ENCODE measurements around the gene VSNL1. TPM values are rescaled to one million over a fixed set of nuclear protein-coding genes. Genes with fewer than 3 reads are reported as not detected.
"Not testable (repeated sequence)": the region's sequence is repeated elsewhere in the genome, so short reads cannot be mapped to it uniquely, and the experiment has no call there.

VSNL1 gene
- total RNA-seq, 1 donor from 2014 or later, result 10.4 TPM

DNA sequence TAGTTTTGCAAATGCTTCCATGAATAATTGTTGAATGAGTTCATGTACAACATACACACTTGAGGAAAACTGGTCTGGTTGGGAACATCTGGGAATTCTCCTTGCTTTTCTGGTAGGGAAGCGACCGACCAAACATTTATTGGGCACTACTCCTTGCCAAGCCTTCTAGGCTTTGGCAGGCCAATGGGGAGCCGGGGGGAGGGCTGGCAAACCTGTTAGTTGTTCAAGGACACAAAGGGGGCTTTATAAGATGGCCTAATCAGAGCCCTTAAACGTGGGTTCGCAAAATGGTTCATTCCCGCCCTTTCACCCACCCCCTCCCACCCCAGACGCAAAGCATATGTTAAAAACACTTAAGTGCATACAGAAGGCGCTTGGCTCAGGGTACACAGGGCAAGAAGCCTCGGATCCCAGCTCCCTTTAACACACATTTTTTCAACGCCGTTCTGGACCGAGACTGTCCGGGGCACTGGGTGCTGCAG lies 844 bp upstream of the VSNL1 start:
- peak; percentile 59 for ATAC-seq (ENCODE audit: poor library complexity)
- no peak for DNase-seq
- intact Hi-C loops (cut with DNase I), result no loop called here

GRCh38 chr2:17540813-17541530 lies 476 bp downstream of the VSNL1 start:
- DNase-seq (no peak), ATAC-seq (ENCODE audit: poor library complexity) (no peak)
- intact Hi-C loops (cut with DNase I), result no loop called here

GRCh38 chr2:17541531-17541950 lies 1.0 kb downstream of the VSNL1 start:
- ATAC-seq (ENCODE audit: poor library complexity) (no peak), DNase-seq (no peak)
- intact Hi-C loops (cut with DNase I), result no loop called here

DNA sequence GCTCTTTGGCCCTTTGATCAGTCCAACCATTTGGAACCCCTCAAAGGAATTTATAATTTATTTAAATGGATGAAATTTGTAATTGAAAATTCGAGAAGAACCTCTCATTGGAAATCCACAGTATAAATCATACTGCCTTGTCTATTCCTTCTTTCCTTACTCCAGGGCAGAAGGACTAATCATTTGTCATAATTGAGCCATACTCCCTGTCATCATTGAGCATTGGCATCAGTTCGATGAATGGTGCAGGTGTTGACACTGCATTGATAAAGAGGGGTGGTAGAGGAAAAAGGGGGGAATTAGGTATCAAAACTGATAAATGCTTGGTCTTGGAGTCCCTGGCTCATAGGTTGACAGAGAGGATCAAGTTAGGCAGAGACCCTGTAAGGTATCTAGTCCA lies 2.0 kb downstream of the VSNL1 start:
- ATAC-seq (ENCODE audit: poor library complexity), result no peak
- no peak for DNase-seq
- intact Hi-C loops (cut with DNase I), result no loop called here

- ATAC-seq (ENCODE audit: poor library complexity), result no peak
- intact Hi-C loops (cut with DNase I), result no loop called here
- no peak for DNase-seq
Measured at GRCh38 chr2:17543131-17543660, 2.7 kb downstream of the VSNL1 start.

- DNase-seq, result no peak
- ATAC-seq (ENCODE audit: poor library complexity), result no peak
- intact Hi-C loops (cut with DNase I), result no loop called here
Measured at GRCh38 chr2:17543848-17544247, 3.4 kb downstream of the VSNL1 start.

DNA sequence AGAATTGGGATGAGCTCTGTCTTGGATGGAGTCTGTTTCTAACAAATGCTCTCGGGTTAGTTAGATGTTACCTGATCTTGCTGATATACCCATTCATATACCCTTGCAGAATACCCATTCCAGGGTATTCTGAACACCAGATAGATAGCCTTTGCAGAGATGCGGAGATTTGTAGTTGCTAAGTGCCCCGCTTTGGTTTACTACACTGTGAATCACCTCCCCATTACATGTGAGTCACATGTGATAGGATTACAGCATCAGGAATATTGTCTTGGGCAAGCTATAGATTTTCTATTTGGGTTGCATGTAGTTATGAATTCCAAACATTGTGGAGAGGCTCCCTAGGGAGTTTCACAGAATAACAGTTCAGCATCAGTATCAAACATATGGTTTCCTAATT lies 3.8 kb downstream of the VSNL1 start:
- DNase-seq, result no peak
- ATAC-seq (ENCODE audit: poor library complexity), result no peak
- intact Hi-C loops (cut with DNase I), result no loop called here

DNA sequence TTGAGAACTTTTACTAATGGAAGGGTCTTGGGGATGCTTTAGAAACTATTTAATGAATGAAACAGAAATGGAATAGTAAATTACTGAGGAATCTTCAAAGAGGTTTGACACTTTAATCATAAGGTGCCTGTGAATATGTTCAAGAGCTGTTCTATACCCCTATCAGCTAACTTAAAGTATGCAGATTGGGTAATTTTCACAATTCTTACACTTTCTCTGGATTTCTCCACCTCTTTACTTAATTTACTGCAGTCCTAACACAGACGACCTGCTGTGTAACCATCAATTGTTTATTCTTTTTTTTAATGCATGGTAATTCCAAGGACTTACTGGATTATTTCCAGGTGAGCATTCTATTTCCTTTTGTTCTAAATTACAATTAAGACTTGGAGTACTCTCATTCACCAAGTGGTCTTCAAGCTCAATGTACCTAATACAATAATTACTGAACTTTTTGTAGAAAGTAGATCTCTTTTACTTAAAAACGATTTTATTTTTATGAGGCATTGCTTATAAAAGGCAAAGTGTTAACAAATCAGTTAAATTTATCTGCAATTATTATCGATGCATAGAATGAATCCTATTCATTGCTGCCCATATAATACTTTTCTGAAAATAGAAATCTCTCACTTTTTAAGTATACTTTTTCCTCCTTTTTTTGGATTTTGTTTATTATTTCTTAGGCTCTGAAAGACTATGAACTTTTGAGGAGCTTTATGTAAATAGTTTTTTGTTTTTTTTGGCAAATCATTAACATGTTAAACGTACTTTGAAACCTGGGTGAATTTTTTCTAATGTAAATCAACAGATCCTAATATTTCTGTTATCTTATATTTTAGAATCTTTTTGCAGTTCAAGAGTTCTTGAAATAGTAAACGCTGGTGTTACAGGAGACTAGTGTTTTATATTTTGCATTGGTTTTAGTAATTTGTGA lies 5.5 kb downstream of the VSNL1 start:
- DNase-seq (no peak), ATAC-seq (ENCODE audit: poor library complexity) (no peak)
- intact Hi-C loops (cut with DNase I), result no loop called here

GRCh38 chr2:17547237-17547636 lies 6.7 kb downstream of the VSNL1 start:
- intact Hi-C loops (cut with DNase I), result no loop called here
- no peak for DNase-seq

GRCh38 chr2:17547737-17548136 lies 7.2 kb downstream of the VSNL1 start:
- intact Hi-C loops (cut with DNase I), result no loop called here
- DNase-seq, result no peak
- ATAC-seq (ENCODE audit: poor library complexity), result no peak

More at GRCh38 chr2:17547237-17547636, 6.7 kb downstream of the VSNL1 start:
- ATAC-seq (ENCODE audit: poor library complexity), result no peak

DNA sequence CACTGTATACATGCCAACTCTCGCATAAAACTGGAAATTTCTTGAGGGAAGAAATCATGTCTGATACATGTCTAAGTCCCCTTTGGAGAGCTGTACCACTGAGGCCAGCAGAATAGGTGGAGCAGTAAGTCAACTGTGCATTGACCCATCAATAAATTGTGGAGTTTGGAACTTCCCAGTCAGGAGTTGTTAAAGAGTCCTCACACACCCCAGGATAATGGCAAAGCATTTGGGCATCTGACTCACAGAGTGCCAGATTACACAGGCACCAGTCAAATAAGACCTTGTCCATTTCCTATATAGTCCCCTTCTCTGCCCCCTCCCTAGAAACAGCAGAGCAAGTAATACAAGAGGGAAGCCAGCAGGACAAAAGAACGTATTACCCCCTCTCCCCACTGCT lies 10.4 kb downstream of the VSNL1 start:
- intact Hi-C loops (cut with DNase I), result no loop called here
- DNase-seq, result no peak
- no peak for ATAC-seq (ENCODE audit: poor library complexity)

- DNase-seq, result no peak
- intact Hi-C loops (cut with DNase I), result no loop called here
- no peak for ATAC-seq (ENCODE audit: poor library complexity)
Measured at GRCh38 chr2:17555150-17555549, 14.7 kb downstream of the VSNL1 start.

- ATAC-seq (ENCODE audit: poor library complexity) (no peak), DNase-seq (no peak)
- intact Hi-C loops (cut with DNase I), result no loop called here
Measured at GRCh38 chr2:17557596-17557995, 17.1 kb downstream of the VSNL1 start.

- DNase-seq (no peak), ATAC-seq (ENCODE audit: poor library complexity) (no peak)
- intact Hi-C loops (cut with DNase I), result no loop called here
Measured at GRCh38 chr2:17558053-17558452, 17.6 kb downstream of the VSNL1 start.

DNA sequence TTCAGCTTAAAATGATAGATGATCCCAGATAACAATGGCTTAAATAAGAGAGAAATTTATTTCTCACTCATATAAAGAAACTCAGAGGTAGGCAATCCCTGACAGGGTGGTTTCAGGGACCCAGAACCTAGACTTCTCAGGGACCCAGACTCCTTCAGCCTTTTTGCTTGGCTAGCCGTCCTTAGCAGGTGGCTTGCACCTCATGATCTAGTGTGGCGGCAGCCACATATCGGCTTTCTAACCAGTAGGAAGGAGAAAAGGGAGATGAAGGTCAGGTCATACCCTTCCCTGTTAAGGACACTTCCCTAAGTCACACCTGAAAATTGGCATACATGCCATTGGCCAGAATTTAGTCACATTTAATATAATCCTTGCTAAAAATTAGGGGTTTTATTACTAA lies 18.4 kb downstream of the VSNL1 start:
- intact Hi-C loops (cut with DNase I), result no loop called here
- no peak for ATAC-seq (ENCODE audit: poor library complexity)
- no peak for DNase-seq

DNA sequence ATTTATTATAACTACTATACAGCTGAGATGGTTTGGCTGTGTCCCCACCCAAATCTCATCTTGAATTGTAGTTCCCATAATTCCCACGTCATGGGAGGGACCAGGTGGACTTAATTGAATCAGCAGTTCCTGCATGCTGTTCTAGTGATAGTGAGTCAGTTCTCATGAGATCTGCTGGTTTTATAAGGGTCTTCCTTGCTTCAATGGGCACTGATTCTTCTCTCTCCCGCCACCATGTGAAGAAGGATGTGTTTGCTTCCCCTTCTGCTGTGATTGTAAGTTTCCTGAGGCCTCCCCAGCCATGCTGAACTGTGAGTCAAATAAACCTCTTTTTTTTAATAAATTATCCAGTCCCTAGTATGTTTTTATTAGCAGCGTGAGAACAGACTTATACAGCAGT lies 25.2 kb downstream of the VSNL1 start:
- DNase-seq; ATAC-seq (ENCODE audit: poor library complexity); intact Hi-C loops (cut with DNase I): not testable (repeated sequence)

- intact Hi-C loops (cut with DNase I), result no loop called here
- DNase-seq (no peak), ATAC-seq (ENCODE audit: poor library complexity) (no peak)
Measured at GRCh38 chr2:17571681-17572080, 31.2 kb downstream of the VSNL1 start.

DNA sequence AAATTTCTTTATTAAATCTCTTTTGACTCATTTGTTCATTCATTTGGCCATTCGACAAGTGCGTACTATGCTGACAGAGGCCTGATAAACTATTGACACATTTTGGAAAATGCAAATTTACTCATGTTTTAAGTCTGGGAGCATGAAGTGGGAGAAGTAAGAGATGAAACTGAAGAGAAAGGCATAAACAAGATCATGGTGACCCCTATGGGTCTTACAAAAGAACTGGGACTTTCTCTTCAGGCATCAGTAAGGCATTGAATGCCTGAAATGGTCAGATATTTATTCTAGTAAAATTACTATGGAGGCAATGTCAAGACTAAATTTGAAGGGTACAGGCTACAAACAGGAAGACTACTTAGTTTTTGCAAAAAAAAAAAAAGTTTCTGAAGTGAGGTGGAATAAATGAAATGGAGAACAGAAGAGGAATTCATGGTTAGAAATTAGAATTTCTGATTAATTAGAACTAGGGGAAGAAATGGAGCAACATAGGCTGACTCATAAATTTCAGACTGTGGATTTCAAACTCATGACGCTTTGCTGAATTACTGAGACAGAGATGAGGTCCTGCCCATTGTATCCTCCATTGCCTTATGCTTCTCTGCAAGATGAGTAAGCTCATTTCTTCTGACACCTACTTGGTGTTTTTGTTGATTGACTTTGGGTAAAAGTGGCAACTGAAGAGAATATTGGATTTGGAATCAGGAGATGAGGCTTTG lies 32.7 kb downstream of the VSNL1 start:
- DNase-seq, result no peak
- intact Hi-C loops (cut with DNase I), result no loop called here
- ATAC-seq (ENCODE audit: poor library complexity), result no peak

DNA sequence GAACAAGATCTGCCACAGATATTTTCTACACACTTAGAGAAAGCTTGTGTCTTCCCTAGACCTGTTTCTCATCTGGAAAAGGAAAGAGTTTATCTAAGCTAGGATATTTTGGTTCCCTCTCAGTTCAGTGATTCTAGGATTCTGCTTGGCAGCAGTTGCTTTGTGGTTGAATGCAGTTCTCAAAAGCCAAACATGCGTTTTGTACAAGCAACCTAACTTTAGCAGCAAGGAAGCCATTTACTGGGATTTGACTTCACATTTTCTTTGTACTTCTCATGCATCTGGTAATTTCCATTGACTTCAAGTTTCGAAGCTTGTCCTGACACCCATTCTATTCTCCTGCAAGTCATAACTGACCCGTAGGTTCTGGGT lies 33.3 kb downstream of the VSNL1 start:
- intact Hi-C loops (cut with DNase I), result no loop called here
- ATAC-seq (ENCODE audit: poor library complexity) (no peak), DNase-seq (no peak)

Measured in Right ventricle myocardium superior (tissue), 1 donor.